HG02840 (cell line): ENCODE results near the gene HIF1A.

Source experiments
- ATAC-seq: cut with Tn5 transposase; IDR thresholded peaks from one replicate; pipeline ENCODE4 v1.9.1; 2021; ENCODE audit warnings: mild to moderate bottlenecking, moderate library complexity, moderate number of reproducible peaks; ENCODE audit not compliant: unreplicated experiment, low FRiP score

Gene HIF1A

DNA sequence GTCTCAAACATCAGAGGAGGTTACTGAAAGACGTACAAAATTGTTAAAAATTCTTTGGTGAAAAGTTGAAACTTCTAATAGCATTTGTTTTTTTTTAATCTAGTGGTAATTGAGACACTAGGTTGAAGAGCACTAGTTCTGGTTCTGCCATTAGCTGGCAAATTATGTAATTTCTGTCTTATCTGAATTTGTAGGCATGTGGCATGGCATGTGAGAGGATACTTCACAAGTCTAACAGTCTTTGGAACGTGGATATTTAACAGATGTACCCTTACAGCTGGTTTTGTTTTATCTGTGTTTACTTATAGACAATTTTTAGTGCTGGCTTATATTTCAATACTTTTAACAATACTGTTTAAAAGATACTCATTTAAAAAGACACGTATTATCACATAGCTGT is 72.9 kb downstream of the HIF1A start:
- ATAC-seq, result no peak

DNA sequence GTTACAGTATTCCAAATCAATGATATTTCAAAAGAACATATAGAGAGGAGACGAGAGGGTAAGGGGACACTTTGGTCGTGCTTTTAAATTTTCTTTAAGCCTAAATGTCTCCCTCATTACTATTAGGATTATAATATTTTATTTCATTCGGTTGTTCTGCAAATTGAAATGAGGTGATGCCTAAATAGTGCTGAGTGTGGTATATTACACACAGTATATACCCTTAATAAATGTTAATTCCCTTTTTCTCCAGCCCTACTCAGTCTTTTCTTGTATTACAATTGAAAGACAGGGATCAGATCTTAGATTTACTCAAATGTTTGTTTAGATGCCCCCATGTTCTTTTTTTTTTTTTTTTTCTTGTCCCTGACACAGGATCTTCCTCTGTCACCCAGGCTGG is 74.6 kb downstream of the HIF1A start:
- ATAC-seq, result no peak

DNA sequence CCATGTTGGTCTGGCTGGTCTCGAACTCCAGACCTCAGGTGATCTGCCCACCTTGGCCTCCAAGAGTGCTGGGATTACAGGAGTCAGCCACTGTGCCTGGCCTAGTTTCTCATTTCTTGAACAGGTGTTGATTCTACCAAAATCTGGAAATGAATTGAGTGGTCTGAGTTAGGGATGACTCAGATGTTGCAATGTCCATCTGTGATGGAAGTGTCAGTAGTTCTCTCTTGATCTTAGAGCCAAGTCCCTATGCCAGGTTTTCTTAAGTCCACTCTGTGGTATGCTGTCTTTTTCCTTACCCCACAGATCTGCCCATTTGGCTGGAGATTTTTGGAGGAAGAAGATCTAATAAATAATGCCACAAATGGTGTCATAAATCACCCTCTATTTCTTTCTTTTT is 79.5 kb downstream of the HIF1A start:
- no peak for ATAC-seq

DNA sequence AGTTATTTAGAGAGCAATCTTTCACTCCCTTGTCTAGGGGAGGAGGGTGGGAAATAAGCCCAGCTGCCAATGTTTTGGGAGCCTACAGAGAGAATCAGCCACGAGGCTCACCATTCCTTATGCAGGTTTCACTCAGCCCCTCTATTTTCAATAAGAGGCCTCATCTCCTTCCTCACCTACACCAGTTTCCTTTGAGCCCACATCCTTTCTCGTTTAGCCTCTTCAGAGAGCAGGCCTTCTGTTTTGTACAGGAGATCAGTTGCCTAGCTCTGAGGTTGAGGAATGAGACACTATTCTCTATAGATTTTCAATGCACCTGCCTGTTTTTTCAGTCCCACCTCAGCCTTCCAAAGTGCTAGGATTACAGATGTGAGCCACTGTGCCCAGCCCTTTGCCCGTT is 84.8 kb downstream of the HIF1A start:
- no peak for ATAC-seq

DNA sequence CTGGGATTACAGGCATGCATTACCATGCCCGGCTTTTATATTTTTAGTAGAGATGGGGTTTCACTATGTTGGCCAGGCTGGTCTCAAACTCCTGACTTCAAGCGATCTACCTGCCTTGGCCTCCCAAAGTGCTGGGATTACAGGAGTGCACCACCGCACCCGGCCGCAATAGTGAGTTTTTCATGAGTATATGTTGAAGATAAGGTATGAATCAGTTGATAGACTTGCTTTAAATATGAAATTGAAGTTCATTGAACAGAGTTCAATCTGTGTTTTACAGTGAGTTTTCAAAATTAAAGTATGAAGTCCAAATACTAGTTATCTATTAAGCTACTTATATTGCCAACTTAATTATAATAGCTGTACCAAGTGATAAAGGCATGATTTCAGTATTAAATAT is 102.0 kb downstream of the HIF1A start:
- ATAC-seq, result no peak
